ENCODE results near the gene ADGRF1. TPM values are rescaled to one million over a fixed set of nuclear protein-coding genes. Genes with fewer than 3 reads are reported as not detected.
"Not testable (repeated sequence)": the region's sequence is repeated elsewhere in the genome, so short reads cannot be mapped to it uniquely, and the experiment has no call there.

ADGRF1 gene
- total RNA-seq = not detected
- long read RNA-seq = 0 reads

- ATAC-seq (no peak), DNase-seq (ENCODE audit: missing footprints) (no peak)
- intact Hi-C loops (cut with DNase I) = no loop called here
These were observed at the start of gene ADGRF1 for GRCh38 chr6:47042275-47042791. TSS of gene ADGRF1 (minus strand) at chr6:47042332. CDS start at chr6:47029061, 13,271 bp downstream.

GRCh38 chr6:47090881-47091280 is 48.7 kb upstream of the ADGRF1 start:
- ATAC-seq (no peak), DNase-seq (ENCODE audit: missing footprints) (no peak)
- intact Hi-C loops (cut with DNase I) = no loop called here

DNA sequence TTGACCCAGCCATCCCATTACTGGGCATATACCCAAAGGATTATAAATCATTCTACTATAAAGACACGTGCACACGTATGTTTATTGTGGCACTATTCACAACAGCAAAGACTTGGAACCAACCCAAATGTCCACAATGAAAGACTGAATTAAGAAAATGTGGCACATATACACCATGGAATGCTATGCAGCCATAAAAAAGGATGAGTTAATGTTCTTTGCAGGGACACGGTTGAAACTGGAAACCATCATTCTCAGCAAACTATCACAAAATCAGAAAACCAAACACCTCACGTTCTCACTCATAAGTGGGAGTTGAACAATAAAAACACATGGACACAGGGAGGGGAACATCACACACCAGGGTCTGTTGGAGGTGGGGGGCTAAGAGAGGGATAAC is 47.3 kb upstream of the ADGRF1 start:
- ATAC-seq; intact Hi-C loops (cut with DNase I); DNase-seq (ENCODE audit: missing footprints): not testable (repeated sequence)

- DNase-seq (ENCODE audit: missing footprints) = no peak
- no peak for ATAC-seq
- intact Hi-C loops (cut with DNase I) = no loop called here
These were observed 44.1 kb upstream of the ADGRF1 start for GRCh38 chr6:47086051-47086770.

GRCh38 chr6:47084610-47085009 is 42.5 kb upstream of the ADGRF1 start:
- no peak for DNase-seq (ENCODE audit: missing footprints)
- intact Hi-C loops (cut with DNase I) = no loop called here
- ATAC-seq = peak; percentile 56

GRCh38 chr6:47083586-47084047 is 41.5 kb upstream of the ADGRF1 start:
- peak; percentile 98 for ATAC-seq
- DNase-seq (ENCODE audit: missing footprints) = peak; percentile 93
- intact Hi-C loops (cut with DNase I) = no loop called here

DNA sequence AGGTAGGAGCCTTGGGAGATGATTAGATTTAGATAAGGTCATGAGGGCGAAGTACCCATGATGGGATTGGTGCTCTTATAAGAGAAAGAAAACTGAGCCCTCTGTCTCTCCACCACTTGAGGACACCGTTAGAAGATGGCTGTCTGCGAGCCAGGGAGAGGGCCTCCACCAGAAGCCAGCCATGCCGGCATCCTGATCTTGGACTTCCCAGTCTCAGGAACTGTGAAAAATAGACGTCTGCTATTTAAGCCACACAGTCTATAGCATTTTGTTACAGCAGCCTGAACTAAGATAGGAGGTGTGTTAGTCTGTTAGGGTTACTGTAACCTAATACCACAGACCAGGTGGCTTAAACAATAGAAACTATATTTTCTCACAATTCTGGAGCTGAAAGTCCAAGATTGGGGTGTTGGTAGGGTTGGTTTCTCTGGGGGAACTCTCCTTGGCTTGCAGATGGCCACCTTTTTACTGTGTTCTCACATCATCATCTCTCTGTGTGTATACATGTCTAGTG is 38.0 kb upstream of the ADGRF1 start:
- ATAC-seq (no peak), DNase-seq (ENCODE audit: missing footprints) (no peak)
- intact Hi-C loops (cut with DNase I) = no loop called here

DNA sequence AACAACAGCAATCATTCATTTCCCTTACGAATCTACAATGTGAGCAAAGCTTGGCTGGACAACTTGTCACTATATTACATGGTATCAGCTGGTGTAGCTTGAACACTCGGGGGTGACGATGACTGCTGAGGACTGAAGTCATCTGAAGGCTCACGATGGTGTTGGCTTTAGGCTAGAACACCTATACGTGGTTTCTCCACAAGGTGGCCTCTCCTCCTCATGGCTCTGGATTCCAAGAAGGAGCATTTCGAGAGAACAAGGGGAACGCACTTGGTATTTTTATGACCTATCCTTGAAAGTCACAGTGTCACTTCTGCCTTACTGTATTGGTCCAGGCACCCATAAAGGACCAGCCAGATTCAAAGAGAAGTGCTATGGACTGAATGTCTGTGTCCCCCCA is 37.5 kb upstream of the ADGRF1 start:
- DNase-seq (ENCODE audit: missing footprints) (no peak), ATAC-seq (no peak)
- intact Hi-C loops (cut with DNase I) = no loop called here

GRCh38 chr6:47078991-47079390 is 36.9 kb upstream of the ADGRF1 start:
- no peak for DNase-seq (ENCODE audit: missing footprints)
- ATAC-seq = no peak
- intact Hi-C loops (cut with DNase I) = no loop called here

DNA sequence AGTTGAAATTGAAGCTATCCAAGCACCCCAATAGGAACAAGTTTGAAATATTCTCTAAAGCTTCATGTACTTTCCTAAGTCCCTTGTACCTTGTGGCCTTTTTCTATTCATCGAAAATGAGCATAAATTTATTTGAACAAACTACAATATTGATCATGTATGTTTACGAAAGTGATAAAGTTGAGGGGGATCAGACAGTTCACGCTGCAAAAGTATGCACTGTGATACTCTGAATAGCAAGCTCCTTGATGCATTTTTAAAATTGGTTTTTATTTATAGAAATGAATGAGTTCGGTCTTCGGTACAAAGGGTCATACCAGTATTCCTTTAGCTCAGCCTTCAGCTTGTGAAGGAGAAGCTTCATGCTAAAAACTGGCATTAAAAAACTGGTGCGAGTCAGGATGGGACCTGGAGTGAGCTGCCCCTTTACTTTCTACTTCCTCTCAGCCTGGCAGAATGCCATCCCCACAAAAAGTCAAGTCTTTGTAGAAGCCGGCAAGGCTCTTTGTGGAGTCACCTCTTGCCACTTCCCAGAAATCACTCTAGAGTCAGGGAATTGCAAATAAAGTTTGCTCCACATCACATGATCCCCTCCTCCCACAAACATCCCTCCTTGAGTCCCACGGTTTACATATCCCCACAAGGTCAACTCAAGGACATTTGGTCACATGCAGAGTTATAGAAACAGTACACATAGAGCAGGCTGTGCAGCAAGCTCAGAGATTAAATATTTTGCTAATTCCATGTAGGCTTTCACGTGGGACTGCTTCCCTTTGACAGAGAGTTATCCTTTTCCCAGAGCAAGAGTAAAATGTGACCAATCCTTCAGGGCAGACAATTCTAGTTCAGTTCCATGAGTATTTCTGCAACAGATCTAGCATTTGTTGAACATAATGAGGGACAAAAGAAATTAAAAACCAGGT is 34.6 kb upstream of the ADGRF1 start:
- DNase-seq (ENCODE audit: missing footprints) (no peak), ATAC-seq (no peak)
- intact Hi-C loops (cut with DNase I) = no loop called here

DNA sequence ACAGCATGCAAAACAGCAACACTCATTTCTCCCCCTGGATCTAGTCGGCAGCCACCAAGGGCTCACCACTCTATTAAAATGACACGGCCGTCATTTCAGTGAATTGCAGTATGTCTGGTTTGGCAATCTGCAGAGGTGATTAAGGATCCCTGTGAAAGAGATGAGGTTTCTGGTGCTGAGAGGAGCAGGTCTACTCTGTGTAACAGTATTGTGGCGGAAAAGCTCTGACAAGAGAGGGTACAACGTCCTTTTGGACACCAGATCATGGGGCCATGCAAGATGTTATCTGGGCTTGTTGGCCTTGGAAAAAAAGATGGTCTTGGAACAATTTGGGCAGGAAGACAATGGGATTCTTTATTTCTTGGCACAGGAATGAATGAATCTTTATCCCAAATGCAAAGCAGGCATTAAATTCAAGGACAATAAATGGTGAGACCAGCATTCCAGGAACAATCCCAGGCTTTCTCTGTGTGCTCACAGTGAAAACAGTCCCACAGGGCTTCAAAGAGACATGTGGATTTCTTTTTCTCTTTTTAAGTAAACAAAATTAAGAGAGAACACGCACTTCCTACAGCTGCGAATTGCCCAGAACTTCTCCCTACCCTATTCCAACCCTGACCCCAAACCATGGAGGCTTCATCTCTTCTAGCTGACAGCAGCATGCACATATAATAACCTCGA is 33.7 kb upstream of the ADGRF1 start:
- DNase-seq (ENCODE audit: missing footprints) = no peak
- peak; percentile 69 for ATAC-seq
- intact Hi-C loops (cut with DNase I) = no loop called here

- intact Hi-C loops (cut with DNase I) = no loop called here
- DNase-seq (ENCODE audit: missing footprints) = no peak
- peak; percentile 65 for ATAC-seq
These were observed 33.0 kb upstream of the ADGRF1 start for GRCh38 chr6:47075168-47075567.

- ATAC-seq = no peak
- intact Hi-C loops (cut with DNase I) = no loop called here
These were observed 31.3 kb upstream of the ADGRF1 start for GRCh38 chr6:47073125-47074110.

GRCh38 chr6:47072667-47073066 is 30.5 kb upstream of the ADGRF1 start:
- DNase-seq (ENCODE audit: missing footprints) (no peak), ATAC-seq (no peak)
- intact Hi-C loops (cut with DNase I) = no loop called here

More at GRCh38 chr6:47073125-47074110, 31.3 kb upstream of the ADGRF1 start:
- no peak for DNase-seq (ENCODE audit: missing footprints)

DNA sequence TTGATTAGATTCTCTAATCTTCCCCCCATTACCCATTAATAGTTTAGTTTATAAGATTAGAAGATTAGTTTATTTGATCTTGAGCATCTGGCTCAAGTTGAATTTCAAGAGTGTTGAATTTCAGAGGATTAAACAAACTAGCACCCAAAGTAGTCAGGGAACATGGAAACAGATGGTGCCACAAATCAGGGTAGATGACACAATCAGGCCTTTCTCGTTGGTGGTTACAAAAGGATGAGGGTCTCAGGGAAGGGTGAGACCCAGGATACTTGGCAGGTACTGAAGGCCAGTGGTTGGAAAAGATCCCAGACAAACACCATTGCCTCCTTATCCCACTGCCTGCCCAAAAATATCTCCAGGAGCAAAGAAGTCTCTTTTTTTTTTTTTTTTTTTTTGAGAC is 29.5 kb upstream of the ADGRF1 start:
- intact Hi-C loops (cut with DNase I) = no loop called here
- no peak for ATAC-seq
- no peak for DNase-seq (ENCODE audit: missing footprints)

DNA sequence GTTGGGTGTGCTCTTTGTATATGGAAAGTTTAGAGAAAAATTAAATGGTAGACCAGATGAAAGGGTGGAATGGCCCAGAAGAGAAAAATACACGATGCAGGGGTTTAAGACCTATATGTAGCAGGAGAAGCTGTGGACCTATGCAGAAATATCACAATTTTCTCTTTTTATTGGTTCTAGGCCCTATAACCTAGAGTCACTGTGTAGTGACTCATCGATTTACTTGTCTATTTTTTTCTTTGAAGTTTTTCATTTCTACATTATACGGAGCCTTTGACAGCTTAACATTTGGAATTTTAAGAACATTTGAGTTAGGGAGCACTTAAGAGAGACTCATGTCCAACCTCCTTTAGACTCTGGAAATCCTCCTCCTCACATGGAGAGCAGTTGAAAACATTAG is 28.3 kb upstream of the ADGRF1 start:
- intact Hi-C loops (cut with DNase I) = no loop called here
- DNase-seq (ENCODE audit: missing footprints) (no peak), ATAC-seq (no peak)

DNA sequence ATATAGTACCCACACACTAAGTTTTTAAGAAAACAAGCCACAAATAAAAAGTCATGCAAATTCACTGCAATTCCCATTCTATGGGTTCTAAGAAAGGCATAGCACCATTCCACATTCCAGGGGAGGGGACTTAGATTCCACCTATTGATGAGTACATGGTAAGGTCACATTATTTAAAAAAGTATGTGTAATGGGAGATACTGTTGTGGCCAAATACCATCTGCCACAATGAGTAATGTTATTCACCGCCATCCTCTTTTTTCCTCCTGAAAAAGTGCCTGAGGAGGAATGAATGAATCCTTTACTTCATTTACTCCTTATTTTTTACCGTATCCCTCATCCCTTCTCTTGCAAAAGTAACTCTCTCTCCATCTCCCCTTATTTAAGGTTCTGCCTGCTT is 27.0 kb upstream of the ADGRF1 start:
- ATAC-seq (no peak), DNase-seq (ENCODE audit: missing footprints) (no peak)
- intact Hi-C loops (cut with DNase I) = no loop called here

- DNase-seq (ENCODE audit: missing footprints) = no peak
- intact Hi-C loops (cut with DNase I) = no loop called here
- ATAC-seq = no peak
These were observed 24.3 kb upstream of the ADGRF1 start for GRCh38 chr6:47066418-47066817.
